Stimulated activated CD4-positive, alpha-beta T cell treated with anti-CD3 and anti-CD28 coated beads, TNF-alpha, amount 100 ng/mL, for 4 hours (primary cell): ENCODE results near the gene CHURC1.

Experiments used
- DNase-seq, 3 experiments: peaks; one replicate each; pipeline ENCODE4 v3.0.0-alpha.2; 2020; ENCODE audit warnings: low read depth in 3 of 3

The CHURC1 gene

DNA sequence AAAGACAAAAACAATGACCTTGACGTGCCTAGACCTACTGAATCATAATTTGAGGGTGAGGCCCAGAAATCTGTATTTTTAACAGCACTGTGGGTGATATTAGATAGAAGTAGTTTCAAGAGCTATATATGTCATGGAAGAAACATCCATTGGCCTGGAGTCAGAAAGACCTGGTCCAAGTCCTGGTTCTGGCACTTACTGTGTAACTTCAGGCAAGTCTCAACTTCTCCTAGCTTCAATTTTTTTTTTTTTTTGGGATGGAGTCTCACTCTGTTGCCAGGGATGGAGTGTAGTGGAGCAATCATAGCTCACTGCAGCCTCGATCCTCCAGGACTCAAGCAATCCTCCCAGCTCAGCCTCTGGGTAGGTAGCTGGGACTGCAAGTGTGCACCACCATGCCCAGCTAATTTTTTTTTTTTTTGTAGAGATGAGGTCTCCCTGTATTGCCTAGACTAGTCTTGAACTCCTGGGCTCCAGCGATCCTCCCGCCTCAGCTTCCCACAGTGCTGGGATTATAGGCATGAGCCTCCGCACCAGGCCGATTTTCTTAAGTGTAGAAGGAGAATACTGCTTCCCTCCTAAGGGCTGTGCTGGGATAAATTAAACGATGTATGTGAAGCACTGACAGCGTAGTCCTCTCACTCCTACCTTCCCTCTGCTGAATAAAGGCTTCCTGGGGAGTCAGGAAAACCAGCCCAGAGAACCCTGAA, 42.6 kb downstream of the CHURC1 start:
- no peak for DNase-seq

DNA sequence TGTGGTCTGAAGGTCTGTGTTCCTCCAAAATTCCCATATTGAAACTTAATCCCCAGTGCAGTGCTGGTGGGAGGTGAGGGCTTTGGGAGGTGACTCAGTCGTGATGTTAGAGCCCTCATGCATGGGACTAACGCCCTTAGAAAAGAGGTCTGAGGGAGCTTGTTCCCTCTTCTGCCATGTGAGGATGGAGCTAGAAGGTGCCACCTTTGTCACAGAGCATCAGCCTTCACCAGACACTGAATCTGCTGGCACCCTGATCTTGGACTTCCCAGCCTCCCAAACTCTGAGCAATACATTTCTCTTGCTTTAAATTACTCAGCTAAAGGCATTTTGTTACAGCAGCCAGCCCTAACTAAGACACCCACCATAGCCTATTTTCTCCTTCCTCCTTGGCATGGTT, 43.9 kb downstream of the CHURC1 start:
- DNase-seq = no peak

DNA sequence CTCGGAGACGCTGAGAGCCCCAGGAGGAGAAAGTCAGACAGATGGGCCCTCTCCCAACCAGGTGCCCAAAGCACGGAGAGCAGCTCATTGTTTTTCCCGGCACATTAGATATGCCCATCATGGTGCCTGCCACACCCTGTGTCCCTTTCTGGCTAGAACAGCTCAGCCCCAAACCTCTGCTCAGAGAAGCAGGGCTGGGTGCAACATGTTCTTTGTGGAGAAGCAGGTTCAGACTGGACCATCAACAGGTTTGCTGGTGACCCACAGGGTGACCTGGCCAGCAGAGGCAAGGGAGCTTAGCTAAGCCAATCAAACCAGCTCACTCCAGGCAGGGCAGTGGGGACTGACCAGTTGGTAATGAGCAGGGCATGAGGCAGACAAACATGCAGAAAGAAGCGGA, 44.5 kb downstream of the CHURC1 start:
- no peak for DNase-seq

DNA sequence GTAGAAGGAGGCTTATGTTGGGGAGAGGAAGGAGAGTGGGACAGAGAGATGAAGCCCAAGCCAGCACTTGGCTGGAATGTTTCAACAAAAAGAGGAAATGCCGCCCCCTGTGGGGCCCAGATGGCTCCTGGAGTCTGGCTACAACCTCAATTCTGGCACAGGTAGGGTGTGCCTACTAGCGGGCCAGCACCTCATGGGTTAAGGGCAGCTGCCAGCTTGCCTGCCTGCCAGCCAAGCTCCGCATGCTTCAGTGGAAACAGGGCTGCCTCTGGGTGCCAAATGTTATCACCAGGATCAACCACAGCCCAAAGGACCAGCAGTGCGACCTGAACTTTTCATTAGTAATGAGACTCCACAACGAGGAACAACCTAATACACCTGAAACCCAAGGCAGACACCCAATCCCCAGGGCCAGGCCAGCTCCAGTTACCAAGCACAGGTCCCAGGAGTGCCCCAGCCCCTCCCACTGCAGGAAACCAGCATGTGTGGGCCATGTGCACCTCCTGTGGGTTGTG, 46.6 kb downstream of the CHURC1 start:
- DNase-seq = no peak

DNA sequence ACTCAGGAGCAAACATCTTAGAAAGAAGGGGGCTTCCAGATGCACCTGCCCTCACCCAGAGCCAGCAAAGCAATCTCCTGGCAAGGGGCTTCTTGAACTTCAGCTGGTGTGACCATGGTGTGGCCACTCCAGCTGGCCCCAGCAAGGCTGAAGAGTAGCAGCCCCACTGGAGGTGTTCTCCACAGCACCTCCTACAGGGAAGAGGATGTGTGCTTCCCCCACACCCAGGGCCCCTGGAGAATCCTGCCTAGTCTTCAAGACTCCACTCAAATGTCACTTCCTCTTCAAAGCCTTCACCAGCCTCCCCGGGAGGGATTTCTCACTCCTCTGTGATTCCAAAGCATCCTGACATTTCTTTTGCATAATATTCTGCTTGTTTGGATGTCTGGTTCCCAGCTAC, 49.4 kb downstream of the CHURC1 start:
- no peak for DNase-seq

DNA sequence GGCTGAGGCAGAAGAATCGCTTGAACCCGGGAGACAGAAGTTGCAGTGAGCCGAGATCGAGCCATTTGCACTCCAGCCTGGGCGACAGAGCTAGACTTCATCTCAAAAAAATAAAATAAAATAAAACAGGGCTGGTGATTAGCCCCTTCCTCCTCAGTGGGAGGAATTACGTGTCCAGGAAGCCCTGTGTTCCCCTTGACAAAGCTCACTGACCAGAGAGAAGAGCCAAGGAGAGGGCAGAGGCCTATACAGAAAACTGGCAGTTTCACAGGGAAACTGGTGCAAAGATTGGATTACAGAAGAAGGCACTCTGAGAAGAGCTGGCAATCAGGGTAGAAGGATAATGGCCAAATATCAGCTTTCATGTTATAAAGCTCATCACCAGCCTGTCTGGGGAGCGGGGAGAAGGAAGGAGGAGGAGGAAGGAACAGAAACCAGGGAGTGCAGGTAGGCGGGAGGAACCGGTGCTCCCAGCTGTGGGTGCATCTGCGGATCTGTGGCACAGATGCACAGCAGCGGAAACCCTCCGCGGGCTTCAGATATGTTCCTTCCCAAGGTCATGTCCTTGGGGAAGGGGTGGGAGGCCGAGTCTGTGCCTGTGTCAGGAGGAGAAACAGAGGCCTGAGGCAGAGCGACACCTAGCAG, 51.2 kb downstream of the CHURC1 start:
- DNase-seq = no peak

DNA sequence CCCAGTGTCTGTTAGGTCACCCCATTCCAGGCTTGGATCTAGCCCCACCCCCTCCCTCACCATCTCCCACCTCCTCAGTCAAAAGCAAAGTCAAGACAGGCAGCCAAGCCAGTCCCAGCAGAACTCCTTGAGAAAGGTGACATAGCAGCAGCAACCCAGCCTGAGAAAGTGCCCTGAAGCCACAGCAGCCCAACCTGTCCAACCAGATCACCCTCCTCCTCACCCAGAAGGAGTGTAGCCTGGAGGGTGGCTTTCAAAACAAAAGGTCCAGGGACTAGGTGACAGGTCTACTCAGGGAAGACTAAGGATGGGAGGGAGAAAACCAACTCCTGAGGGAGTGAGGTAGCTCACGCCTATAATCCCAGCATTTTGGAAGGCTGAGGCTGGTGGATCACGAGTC, 52.7 kb downstream of the CHURC1 start:
- no peak for DNase-seq

DNA sequence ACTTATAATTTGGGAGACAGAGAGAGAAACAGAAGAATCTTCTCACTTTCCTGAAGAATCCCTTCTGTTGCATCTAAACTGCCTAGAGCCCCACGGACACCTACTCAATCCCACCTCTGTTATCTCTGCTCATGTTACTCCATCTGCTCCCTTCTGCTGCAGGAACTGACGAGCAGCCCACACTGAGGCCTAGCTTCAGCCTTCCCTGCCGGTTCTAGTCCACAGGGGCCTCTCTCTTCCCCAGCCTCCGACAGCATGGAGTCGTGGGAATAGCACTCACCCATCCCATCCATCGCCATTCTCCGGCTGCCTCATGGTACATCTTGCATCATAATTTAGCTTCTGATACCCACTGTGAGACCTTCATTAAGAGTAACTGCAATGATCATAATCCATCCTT, 53.9 kb downstream of the CHURC1 start:
- DNase-seq = no peak

DNA sequence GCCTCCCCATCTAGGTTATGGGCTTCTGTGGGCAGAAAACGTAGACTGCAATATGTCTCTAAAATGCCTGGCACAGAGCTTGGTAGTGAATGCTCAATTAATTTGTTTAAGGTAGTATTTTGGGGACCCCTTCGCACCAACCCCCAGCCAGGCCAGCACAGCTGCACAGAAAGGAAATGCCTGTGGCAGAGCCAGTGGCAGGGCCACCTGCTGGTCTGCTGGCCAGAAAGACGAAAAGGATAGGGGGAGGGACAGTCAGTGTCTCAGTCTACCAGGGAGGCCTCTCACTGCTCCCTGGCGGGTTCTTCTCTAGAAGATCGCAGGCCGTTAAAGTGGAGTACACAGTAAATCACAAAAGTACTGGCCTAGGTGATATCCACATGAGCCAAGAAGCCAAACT, 54.4 kb downstream of the CHURC1 start:
- no peak for DNase-seq

DNA sequence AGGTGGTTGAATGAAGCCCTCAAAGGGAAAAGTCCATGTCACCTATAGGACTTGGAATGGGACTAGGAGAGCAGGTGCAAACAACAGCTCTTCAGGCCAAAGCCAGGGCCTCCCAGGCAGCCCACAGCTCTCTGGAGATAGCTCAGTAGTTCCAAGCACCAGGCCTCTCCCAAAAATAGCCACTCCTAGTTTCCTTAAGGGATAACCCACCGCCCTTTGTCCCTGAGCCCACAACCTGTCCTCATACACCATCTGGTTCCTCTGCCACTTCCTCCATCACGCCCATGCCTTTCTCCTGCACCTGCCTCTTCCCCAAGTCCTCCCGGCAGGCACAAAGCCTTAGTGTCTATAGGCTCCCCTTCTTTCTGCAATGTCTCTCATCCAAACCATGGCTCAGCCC, 55.8 kb downstream of the CHURC1 start:
- no peak for DNase-seq

DNA sequence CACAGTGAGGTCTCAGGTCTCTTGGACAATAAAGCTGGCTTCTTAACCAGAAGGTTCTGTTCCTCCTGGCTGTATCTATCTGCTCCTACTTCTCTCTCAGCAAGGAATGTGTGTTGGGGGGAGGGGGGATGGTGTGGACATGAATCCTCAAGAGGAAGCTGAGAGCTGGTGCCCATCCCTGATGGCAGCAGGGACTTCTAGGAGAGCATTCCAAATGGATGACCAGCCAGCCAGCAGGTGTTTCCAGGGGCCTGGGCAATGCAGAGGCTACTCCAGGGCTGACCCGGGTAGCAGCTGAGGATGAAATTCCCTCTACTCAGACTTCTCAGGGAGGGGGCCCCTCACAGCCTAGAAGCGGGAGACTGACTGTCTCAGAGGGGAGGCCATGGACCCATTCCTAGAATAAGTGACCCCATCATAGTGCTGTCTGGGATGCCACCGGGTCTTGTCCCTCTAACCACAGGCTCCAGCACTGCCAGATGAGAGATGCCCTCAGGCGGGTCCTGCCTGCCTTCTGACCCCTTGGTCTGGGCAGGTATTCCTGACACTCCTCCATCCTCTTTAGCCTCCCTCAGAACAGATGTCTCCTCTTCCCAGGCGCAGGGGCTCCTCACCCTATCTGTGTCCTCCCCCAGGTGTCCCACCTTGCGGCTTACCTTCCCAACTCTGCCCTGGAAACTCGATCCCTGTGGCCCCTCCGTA, 56.7 kb downstream of the CHURC1 start:
- no peak for DNase-seq

DNA sequence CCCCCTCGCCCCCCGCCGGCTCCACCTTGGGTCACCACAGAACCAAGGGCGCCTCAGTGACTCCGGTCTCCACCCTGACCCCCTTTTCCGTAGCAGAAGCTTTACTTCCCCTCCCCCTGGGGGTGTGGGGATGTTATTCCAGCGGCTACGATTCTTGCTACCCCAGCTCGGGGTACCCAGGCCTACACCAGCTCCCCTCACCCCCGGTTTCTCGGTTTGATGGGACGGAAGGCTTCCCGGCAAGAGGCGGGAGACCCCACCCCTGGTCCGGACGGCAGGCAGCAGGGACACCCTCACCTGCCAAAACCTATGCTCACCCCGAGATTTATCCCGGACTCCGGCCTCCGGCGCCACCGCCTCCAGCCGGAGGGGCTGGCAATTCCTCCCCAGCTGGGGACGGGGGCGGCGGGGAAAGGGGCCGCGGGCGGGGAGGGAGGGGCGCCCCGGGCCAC, 57.3 kb downstream of the CHURC1 start:
- no peak for DNase-seq

DNA sequence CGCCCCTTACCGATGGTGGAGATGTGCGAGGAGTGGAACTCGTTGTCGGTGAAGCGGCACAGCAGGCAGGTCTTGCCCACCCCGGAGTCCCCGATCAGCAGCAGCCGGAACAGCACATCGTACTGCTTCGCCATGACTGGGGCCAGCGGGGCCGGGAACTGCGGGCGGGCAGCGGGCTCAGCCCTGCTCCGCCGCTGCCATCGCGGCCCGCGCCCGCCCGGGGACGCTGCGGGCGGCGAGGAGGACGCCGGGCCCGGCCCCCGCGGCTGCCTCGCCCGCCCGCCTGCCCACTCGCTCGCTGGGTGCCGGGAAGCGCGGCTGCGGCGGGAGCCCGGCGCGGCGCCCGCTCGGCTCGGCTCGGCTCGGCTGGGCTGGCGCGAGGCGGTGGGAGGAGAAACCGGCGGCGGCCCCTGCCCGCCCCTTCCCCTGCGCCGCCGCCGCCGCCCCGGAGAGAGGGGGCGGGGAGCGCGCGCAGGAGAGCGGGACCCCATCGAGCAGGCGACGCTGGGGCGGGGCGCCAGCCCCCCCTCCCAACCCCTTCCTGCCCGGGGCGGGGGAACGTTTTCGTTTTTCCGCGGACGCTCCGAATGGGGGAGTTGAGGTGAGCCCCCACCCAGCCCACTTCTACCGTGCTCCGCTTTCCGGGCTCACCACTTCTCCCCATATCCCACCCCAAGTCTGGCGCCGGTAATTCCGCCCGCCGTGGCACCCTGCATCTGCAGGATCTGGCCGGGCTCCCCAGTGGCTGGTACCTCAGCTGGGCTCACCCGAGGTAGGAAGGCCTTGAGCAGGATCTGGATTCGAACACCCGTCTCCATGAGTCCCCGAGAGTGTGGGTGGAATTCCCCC, 57.9 kb downstream of the CHURC1 start, which contains the start of gene RAB15:
TSS of gene RAB15 (minus strand) at position 394 of the 849 bp plus-strand sequence. CDS start at position 134, 260 bp downstream.
- peak in 2 of 3 experiments; percentile 21 to 24 for DNase-seq

DNA sequence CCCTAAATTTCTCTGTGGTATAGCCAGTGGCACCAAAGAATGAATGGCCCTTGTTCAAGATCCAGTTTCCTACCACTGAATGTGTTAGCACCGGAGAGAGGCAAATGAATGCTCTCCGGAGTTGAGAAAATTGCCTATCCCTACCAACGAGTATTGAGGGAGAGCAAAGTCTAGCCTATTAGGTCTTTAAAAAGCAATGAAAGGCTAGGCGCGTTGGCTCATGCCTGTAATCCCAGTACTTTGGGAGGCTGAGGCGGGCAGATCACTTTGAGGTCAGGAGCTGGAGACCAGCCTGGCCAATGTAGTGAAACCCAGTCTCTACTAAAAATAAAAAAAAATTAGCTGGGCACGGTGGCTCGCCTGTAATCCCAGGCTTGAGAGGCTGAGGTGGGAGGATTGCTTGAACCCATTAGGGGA, 58.8 kb downstream of the CHURC1 start:
- no peak for DNase-seq

DNA sequence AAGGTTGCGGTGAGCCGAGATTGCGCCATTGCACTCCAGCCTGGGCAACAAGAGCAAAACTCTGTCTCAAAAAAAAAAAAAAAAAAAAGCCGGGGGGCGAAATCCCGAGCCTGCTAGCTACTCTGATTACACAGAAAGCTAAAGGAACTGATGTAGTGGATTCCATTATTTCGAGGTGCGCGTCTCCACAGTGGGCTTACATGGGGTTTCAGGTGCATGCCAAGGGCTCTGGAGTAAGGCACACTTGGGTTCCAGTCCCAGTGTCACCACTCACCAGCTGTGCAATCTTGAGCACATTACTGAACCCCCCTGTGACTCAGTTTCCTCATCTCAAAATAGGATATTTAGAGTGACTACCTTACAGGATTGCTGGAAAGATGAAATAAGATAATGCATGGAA, 59.6 kb downstream of the CHURC1 start:
- DNase-seq = no peak

DNA sequence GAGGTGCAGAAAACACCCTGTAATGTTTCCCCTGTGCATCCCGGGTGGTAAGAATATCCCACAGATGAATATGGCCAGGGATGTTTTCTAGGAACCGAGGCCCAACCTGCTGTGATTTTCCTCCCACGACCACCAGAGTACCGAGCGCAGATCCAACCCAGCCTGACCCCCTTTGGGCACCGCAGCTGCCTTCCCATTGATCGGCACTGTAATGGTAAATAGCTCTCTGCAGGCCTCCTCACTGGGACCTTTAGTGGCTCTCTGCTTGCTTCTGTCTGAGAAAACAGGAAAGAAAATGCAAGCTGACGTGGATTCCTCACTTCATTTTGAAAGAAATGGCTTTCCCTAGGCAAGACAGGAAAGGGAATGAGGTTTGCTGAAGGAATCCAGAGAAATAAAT, 60.3 kb downstream of the CHURC1 start:
- DNase-seq = no peak

DNA sequence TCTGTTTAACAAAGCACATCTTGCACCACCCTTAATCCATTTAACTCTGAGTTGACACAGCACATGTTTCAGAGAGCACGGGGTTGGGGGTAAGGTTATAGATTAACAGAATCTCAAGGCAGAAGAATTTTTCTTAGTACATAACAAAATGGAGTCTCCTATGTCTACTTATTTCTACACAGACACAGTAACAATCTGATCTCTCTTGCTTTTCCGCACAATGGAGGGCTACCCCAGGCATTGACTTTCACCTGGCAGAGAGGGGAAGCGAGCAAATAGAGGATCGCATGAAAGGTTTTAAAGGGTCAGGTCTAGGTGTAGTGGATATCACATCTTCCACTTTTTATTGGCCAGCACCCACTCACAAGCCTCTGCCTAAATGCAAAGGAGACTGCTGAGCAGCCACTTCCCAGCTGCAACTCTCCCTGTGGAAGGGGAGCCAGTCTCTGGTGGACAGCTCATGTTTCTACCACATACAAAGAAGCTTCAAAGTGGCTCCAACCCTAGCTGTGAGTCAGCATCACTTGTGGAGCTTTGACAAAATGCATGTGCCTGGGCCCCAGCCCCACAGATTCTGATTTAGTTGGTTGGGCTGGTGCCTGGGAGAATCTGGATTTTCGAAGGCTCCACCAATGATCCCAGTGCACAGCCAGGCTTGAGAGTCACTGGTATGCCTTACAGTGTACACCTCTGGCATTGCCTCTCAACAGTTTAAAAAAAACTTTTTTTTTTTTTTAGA, 65.2 kb downstream of the CHURC1 start:
- DNase-seq = no peak

DNA sequence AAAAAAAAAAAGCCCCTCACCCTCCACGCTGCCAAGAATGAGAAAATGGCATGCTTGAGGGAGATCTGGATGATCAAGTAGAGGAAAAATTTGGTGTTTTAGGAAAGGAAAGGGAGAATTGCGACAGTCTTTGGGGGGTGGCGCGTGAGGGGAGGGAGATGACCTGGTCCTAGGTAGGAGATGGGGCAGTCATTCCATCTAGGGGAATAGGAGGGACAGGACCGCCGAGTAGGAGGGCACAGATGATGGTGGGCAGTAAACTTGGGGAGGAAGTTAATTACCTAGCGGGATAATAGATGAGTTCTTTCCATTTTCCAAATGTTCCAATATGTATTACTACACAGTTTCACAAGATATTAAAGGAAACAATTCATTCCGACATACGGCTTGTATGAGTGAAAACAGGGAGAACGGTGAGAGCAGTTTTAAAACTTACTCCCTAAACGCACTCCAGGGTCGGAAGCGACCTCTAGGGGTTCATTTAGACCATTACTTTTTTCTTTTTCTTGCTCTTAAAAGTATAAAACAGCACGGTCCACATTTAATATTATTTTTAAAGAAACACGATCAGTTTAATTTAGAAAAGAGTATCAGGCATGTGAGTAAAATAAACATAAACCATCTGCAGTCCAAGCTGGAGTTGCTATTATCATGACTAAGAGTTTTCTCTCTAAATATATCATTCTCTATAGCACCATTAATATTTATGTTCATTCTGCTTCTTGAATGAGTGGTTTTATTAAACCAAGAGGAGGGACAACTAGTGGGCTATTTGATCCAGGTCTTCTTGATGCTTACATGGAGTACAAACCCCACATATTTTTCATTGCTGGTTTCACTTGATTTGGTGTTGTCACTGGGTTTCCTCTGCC, 69.4 kb downstream of the CHURC1 start:
- DNase-seq = no peak
